ENCODE results near the gene CLEC10A. TPM values are rescaled to one million over a fixed set of nuclear protein-coding genes. Genes with fewer than 3 reads are reported as not detected.
"Not testable (repeated sequence)": the region's sequence is repeated elsewhere in the genome, so short reads cannot be mapped to it uniquely, and the experiment has no call there.

The CLEC10A gene, protein sequence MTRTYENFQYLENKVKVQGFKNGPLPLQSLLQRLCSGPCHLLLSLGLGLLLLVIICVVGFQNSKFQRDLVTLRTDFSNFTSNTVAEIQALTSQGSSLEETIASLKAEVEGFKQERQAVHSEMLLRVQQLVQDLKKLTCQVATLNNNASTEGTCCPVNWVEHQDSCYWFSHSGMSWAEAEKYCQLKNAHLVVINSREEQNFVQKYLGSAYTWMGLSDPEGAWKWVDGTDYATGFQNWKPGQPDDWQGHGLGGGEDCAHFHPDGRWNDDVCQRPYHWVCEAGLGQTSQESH
- total RNA-seq: 10 to 100 TPM in 1 of 3 donors, 1 to 10 TPM in 2; 2.8 to 15.8 (median 2.9) TPM

- intact Hi-C loops (cut with DNase I; ENCODE audit: low total_unique reads): no loop called here
- peak within 1 kb of the TSS in 1 of 2 donors; percentile 19 for H3K27ac ChIP-seq
- no peaks in the 10 kb centered on the region for H3K9me3 ChIP-seq
- TF ChIP-seq POLR2A (IDR thresholded peaks at IDR 0.05) (no peak), POLR2AphosphoS5 (IDR thresholded peaks at IDR 0.05) (no peak), CTCF (IDR thresholded peaks at IDR 0.05) (no peak)
- no peaks in the 10 kb centered on the region for H3K36me3 ChIP-seq
- H3K4me3 ChIP-seq: peak within 1 kb of the TSS in 1 of 3 donors; percentile 16
- no peaks in the 10 kb centered on the region for H3K27me3 ChIP-seq
- no peaks in the 10 kb centered on the region for H3K4me1 ChIP-seq
- peak in 1 of 2 donors; percentile 28 for DNase-seq (ENCODE audit: low spot score in 2 of 2)
Measured at GRCh38 chr17:7079581-7080455, at the start of gene CLEC10A. Gene CLEC10A, minus strand, starts transcription at chr17:7080251. Its CDS starts 1,439 bp downstream, at chr17:7078812.

DNA sequence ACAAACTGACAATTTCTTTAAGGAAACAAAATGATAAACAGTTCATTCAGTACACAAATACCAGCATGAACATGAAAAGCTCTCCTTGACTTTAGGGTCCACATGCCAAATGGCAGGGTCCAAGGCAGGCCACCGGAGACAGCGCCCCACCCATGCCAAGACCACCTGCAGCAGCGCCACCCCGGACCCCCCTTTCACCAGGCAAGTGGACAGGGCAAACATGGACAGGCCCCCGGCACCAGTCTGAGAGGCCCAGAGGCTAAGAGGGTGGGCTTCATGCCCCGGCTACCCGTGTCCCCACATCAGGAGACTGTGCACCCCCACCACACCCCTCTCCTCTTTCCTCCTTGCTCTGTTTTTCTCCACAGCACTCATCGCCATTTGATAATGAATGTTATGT is 49.3 kb upstream of the CLEC10A start:
- intact Hi-C loops (cut with DNase I; ENCODE audit: low total_unique reads): no loop called here

GRCh38 chr17:7128160-7128559 is 48.1 kb upstream of the CLEC10A start:
- Histone ChIP-seq H3K36me3 (no peaks in the 10 kb centered on the region), H3K27me3 (peaks cover 0 to 4% of the 10 kb centered on the region in 2 donors), H3K27ac (no peak overlapping the region), H3K4me3 (no peak overlapping the region), H3K9me3 (no peaks in the 10 kb centered on the region), H3K4me1 (no peaks in the 10 kb centered on the region)
- TF ChIP-seq CTCF (IDR thresholded peaks at IDR 0.05) (no peak), POLR2A (IDR thresholded peaks at IDR 0.05) (no peak), POLR2AphosphoS5 (IDR thresholded peaks at IDR 0.05) (no peak)
- intact Hi-C loops (cut with DNase I; ENCODE audit: low total_unique reads): no loop called here
- no peak for DNase-seq (ENCODE audit: low spot score in 2 of 2)

More for the DNA sequence above, 49.3 kb upstream of the CLEC10A start:
- no peaks in the 10 kb centered on the region for H3K9me3 ChIP-seq
- no peak overlapping the region for H3K27ac ChIP-seq
- TF ChIP-seq CTCF (IDR thresholded peaks at IDR 0.05) (no peak), POLR2AphosphoS5 (IDR thresholded peaks at IDR 0.05) (no peak), POLR2A (IDR thresholded peaks at IDR 0.05) (no peak)
- H3K27me3 ChIP-seq: peaks cover 0 to under 1% of the 10 kb centered on the region in 2 donors
- H3K36me3 ChIP-seq: no peaks in the 10 kb centered on the region
- no peaks in the 10 kb centered on the region for H3K4me1 ChIP-seq
- DNase-seq (ENCODE audit: low spot score in 2 of 2): no peak
- no peak overlapping the region for H3K4me3 ChIP-seq

- H3K9me3 ChIP-seq; H3K27me3 ChIP-seq; H3K4me1 ChIP-seq; intact Hi-C loops (cut with DNase I; ENCODE audit: low total_unique reads); H3K36me3 ChIP-seq; DNase-seq (ENCODE audit: low spot score in 2 of 2); H3K4me3 ChIP-seq; H3K27ac ChIP-seq: not testable (repeated sequence)
Measured at GRCh38 chr17:7127501-7127900, 47.5 kb upstream of the CLEC10A start.

DNA sequence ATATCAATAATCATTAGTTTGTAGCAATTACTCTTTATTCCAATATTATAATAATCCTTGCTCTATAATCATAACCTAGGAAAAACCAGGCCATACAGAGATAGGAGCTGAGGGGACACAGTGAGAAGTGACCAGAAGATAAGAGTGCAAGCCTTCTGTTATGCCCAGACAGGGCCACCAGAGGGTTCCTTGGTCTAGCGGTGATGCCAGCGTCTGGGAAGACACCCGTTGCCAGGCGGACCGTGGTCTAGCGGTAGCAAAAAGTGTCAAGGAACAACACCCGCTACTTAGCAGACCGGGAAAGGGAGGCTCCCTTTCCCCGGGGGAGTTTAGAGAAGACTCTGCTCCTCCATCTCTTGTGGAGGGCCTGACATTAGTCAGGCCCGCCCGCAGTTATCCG is 46.3 kb upstream of the CLEC10A start:
- H3K9me3 ChIP-seq; DNase-seq (ENCODE audit: low spot score in 2 of 2); H3K27me3 ChIP-seq; H3K27ac ChIP-seq; intact Hi-C loops (cut with DNase I; ENCODE audit: low total_unique reads); H3K36me3 ChIP-seq; H3K4me1 ChIP-seq; H3K4me3 ChIP-seq: not testable (repeated sequence)

GRCh38 chr17:7124923-7125322 is 44.9 kb upstream of the CLEC10A start:
- H3K27ac ChIP-seq: no peak overlapping the region
- no peaks in the 10 kb centered on the region for H3K9me3 ChIP-seq
- H3K27me3 ChIP-seq: peaks cover 0 to 4% of the 10 kb centered on the region in 2 donors
- no peak for TF ChIP-seq CTCF (IDR thresholded peaks at IDR 0.05)
- no peak for TF ChIP-seq POLR2A (IDR thresholded peaks at IDR 0.05)
- no peak for TF ChIP-seq POLR2AphosphoS5 (IDR thresholded peaks at IDR 0.05)
- intact Hi-C loops (cut with DNase I; ENCODE audit: low total_unique reads): no loop called here
- no peaks in the 10 kb centered on the region for H3K36me3 ChIP-seq
- no peaks in the 10 kb centered on the region for H3K4me1 ChIP-seq
- no peak overlapping the region for H3K4me3 ChIP-seq
- no peak for DNase-seq (ENCODE audit: low spot score in 2 of 2)
